ENCODE data around the gene CS. TPM values are rescaled to one million over a fixed set of nuclear protein-coding genes. Genes with fewer than 3 reads are reported as not detected.

Gene CS
- total RNA-seq, 4 donors from 2014 or later = 211 to 359 (median 271) TPM

- no peak for TF ChIP-seq CTCF (IDR thresholded peaks at IDR 0.05 in 4 of 5, conservative IDR thresholded peaks at IDR 0.05 in 1 of 5)
- TF ChIP-seq POLR2A (IDR thresholded peaks at IDR 0.05) = no peak
These were observed 47.0 kb downstream of the CS start for GRCh38 chr12:56253091-56253490.

GRCh38 chr12:56252649-56253048 lies 47.5 kb downstream of the CS start:
- TF ChIP-seq POLR2A (IDR thresholded peaks at IDR 0.05) = no peak
- no peak for TF ChIP-seq CTCF (IDR thresholded peaks at IDR 0.05 in 4 of 5, conservative IDR thresholded peaks at IDR 0.05 in 1 of 5)
- Histone ChIP-seq H3K36me3 (peaks cover 0 to 88% of the 10 kb centered on the region in 2 donors), H3K27me3 (no peaks in the 10 kb centered on the region), H3K4me3 (no peak overlapping the region), H3K4me1 (peaks cover 21% of the 10 kb centered on the region in 2 donors), H3K27ac (no peak overlapping the region), H3K9me3 (no peaks in the 10 kb centered on the region)
- intact Hi-C loops (cut with DNase I; ENCODE audit: low total_unique reads) (no loop called here), in situ Hi-C loops (cut with MboI; ENCODE audit: low sequenced_read_pairs in 4 of 4) (no loop called here)
- no peak for ATAC-seq
- no peak for DNase-seq

More at GRCh38 chr12:56253091-56253490, 47.0 kb downstream of the CS start:
- DNase-seq (no peak), ATAC-seq (no peak)
- Histone ChIP-seq H3K27me3 (no peaks in the 10 kb centered on the region), H3K9me3 (no peaks in the 10 kb centered on the region), H3K4me3 (no peak overlapping the region), H3K36me3 (peaks cover 0 to 83% of the 10 kb centered on the region in 2 donors), H3K4me1 (peaks cover 21 to 22% of the 10 kb centered on the region in 2 donors), H3K27ac (peak overlapping the region in 1 of 4 donors; percentile 22)
- in situ Hi-C loops (cut with MboI; ENCODE audit: low sequenced_read_pairs in 4 of 4) (no loop called here), intact Hi-C loops (cut with DNase I; ENCODE audit: low total_unique reads) (no loop called here)

- H3K4me1 ChIP-seq = no peaks in the 10 kb centered on the region
- no peak for DNase-seq
- H3K27ac ChIP-seq = no peak overlapping the region
- no peak for ATAC-seq
- in situ Hi-C loops (cut with MboI; ENCODE audit: low sequenced_read_pairs in 4 of 4) (no loop called here), intact Hi-C loops (cut with DNase I; ENCODE audit: low total_unique reads) (no loop called here)
- no peaks in the 10 kb centered on the region for H3K9me3 ChIP-seq
- H3K36me3 ChIP-seq = peaks cover 0 to 100% of the 10 kb centered on the region in 2 donors
- no peaks in the 10 kb centered on the region for H3K27me3 ChIP-seq
- no peak overlapping the region for H3K4me3 ChIP-seq
- TF ChIP-seq CTCF (IDR thresholded peaks at IDR 0.05 in 4 of 5, conservative IDR thresholded peaks at IDR 0.05 in 1 of 5) (no peak), POLR2A (IDR thresholded peaks at IDR 0.05) (no peak)
These were observed 51.4 kb downstream of the CS start for GRCh38 chr12:56248711-56249110.

GRCh38 chr12:56247923-56248322 lies 52.2 kb downstream of the CS start:
- H3K4me3 ChIP-seq = no peak overlapping the region
- intact Hi-C loops (cut with DNase I; ENCODE audit: low total_unique reads) = no loop called here
- no peaks in the 10 kb centered on the region for H3K9me3 ChIP-seq
- H3K27me3 ChIP-seq = no peaks in the 10 kb centered on the region
- H3K36me3 ChIP-seq = peaks cover 0 to 100% of the 10 kb centered on the region in 2 donors
- ATAC-seq (no peak), DNase-seq (no peak)
- H3K27ac ChIP-seq = no peak overlapping the region
- no peaks in the 10 kb centered on the region for H3K4me1 ChIP-seq
- in situ Hi-C loops (cut with MboI; ENCODE audit: low sequenced_read_pairs in 4 of 4) = no loop called here
- TF ChIP-seq CTCF (IDR thresholded peaks at IDR 0.05 in 4 of 5, conservative IDR thresholded peaks at IDR 0.05 in 1 of 5) (no peak), POLR2A (IDR thresholded peaks at IDR 0.05) (no peak)

- ATAC-seq (no peak), DNase-seq (no peak)
- TF ChIP-seq CTCF (IDR thresholded peaks at IDR 0.05 in 4 of 5, conservative IDR thresholded peaks at IDR 0.05 in 1 of 5) = no peak
- TF ChIP-seq POLR2A (IDR thresholded peaks at IDR 0.05) = no peak
- intact Hi-C loops (cut with DNase I; ENCODE audit: low total_unique reads) = no loop called here
- in situ Hi-C loops (cut with MboI; ENCODE audit: low sequenced_read_pairs in 4 of 4) = no loop called here
- Histone ChIP-seq H3K27me3 (no peaks in the 10 kb centered on the region), H3K27ac (no peak overlapping the region), H3K36me3 (peaks cover 0 to 100% of the 10 kb centered on the region in 2 donors), H3K4me3 (no peak overlapping the region), H3K4me1 (no peaks in the 10 kb centered on the region), H3K9me3 (no peaks in the 10 kb centered on the region)
These were observed 55.6 kb downstream of the CS start for GRCh38 chr12:56244494-56244893.

Measured in gastrocnemius medialis (tissue), 4 donors.